Endothelial cell of umbilical vein (primary cell): ENCODE measurements around the gene SLC51B. TPM values are rescaled to one million over a fixed set of nuclear protein-coding genes. Genes with fewer than 3 reads are reported as not detected.

ENCODE experiments used
- BruUV-seq: library from RNA; stranded (reverse); fragments of 400-500 nt; replicated peaks from 2 replicates; lab custom pipeline; 2021; lab: Mats Ljungman, UMichigan
- CTCF ChIA-PET: fragments of 300-600, 350-600 bp; sonication (Branson Sonifier 250); formaldehyde crosslinking; loops from one replicate; lab custom pipeline; 2021; ENCODE audit warnings: antibody characterized with exemption, inconsistent platforms; lab: Charles Lee
- POLR2A ChIA-PET: fragments of 300-600, 350-600 bp; sonication (Branson Sonifier 250); formaldehyde crosslinking; loops from one replicate; lab custom pipeline; 2021; ENCODE audit warnings: antibody characterized with exemption, inconsistent platforms; lab: Charles Lee
- DNase-seq: peaks from one replicate; pipeline ENCODE4 v3.0.0-alpha.2; 2011; ENCODE audit warnings: low read depth, low spot score
- FAIRE-seq: peaks from 2 replicates; lab custom pipeline; 2011; peaks lifted over from hg19 to GRCh38; lab: Jason Lieb, UNC
- H2AFZ ChIP-seq: 2 replicates; pipeline ENCODE4 v1.6.0; 2012; ENCODE audit warnings: low read depth, low read length, control low read depth, inconsistent platforms
- H3K27ac ChIP-seq: 2 replicates; pipeline ENCODE4 v1.5.1; 2011; ENCODE audit warnings: low read depth, mild to moderate bottlenecking, control low read depth, low read length, moderate library complexity; ENCODE audit not compliant: insufficient read depth
- H3K27me3 ChIP-seq, 2 experiments: 2 replicates each; pipeline versions ENCODE4 v1.6.0 to v1.6.1; 2011; ENCODE audit warnings: low read length in 2 of 2, mixed read lengths in 1 of 2; ENCODE audit not compliant: control insufficient read depth in 2 of 2, insufficient read depth in 2 of 2
- H3K36me3 ChIP-seq, 2 experiments: 2 replicates in 1 of 2; 3 replicates in 1 of 2; pipeline ENCODE4 v1.5.1; 2011; ENCODE audit warnings: low read length in 2 of 2, mild to moderate bottlenecking in 1 of 2, moderate library complexity in 1 of 2; ENCODE audit not compliant: control insufficient read depth in 2 of 2, insufficient read depth in 2 of 2; ENCODE audit errors: extremely low read depth in 1 of 2
- H3K4me1 ChIP-seq: 3 replicates; pipeline ENCODE4 v1.5.1; 2011; ENCODE audit warnings: mild to moderate bottlenecking, low read length; ENCODE audit not compliant: control insufficient read depth, insufficient read depth; ENCODE audit errors: extremely low read depth
- H3K4me2 ChIP-seq: 2 replicates; pipeline ENCODE4 v1.6.1; 2011; ENCODE audit warnings: low read length, control low read depth, mixed read lengths; ENCODE audit not compliant: insufficient read depth
- H3K4me3 ChIP-seq, 3 experiments: fragments of 200-600 bp in 1 of 3; sonication (generic), shearing (Covaris generic) in 1 of 3; replicated peaks in 1 of 3; 2 replicates each; pipeline ENCODE4 v1.5.1; 2011 to 2016; ENCODE audit warnings: control low read depth in 3 of 3, low read length in 3 of 3, mild to moderate bottlenecking in 2 of 3, inconsistent platforms in 1 of 3, low read depth in 1 of 3, moderate library complexity in 1 of 3; ENCODE audit not compliant: insufficient read depth in 1 of 3
- H3K79me2 ChIP-seq: 2 replicates; pipeline ENCODE4 v1.6.0; 2012; ENCODE audit warnings: low read length, inconsistent platforms; ENCODE audit not compliant: control insufficient read depth, insufficient read depth
- H3K9ac ChIP-seq: replicated peaks from 2 replicates; pipeline ENCODE3; 2011; ENCODE audit warnings: low read length, control low read depth; ENCODE audit not compliant: insufficient read depth; ENCODE audit errors: extremely low read depth
- H3K9me1 ChIP-seq: replicated peaks from 3 replicates; pipeline ENCODE4 v1.6.0; 2011; ENCODE audit warnings: mild to moderate bottlenecking, low read length; ENCODE audit not compliant: control insufficient read depth, insufficient read depth; ENCODE audit errors: extremely low read depth
- H3K9me3 ChIP-seq: replicated peaks from 2 replicates; pipeline ENCODE4 v1.5.1; 2012; ENCODE audit warnings: low read length, inconsistent platforms; ENCODE audit not compliant: control insufficient read depth, insufficient read depth
- H4K20me1 ChIP-seq: replicated peaks from 2 replicates; pipeline ENCODE3; 2011; ENCODE audit warnings: mild to moderate bottlenecking, low read length; ENCODE audit not compliant: control insufficient read depth, insufficient read depth; ENCODE audit errors: extremely low read depth
- CTCF ChIP-seq, 2 donors: IDR thresholded peaks; 1 replicate in 1 of 2; 2 replicates in 1 of 2; pipeline ENCODE4 v1.5.1; 2011; ENCODE audit warnings: low read length in 2 of 2, mild to moderate bottlenecking in 2 of 2, moderate library complexity in 2 of 2, control low read depth in 1 of 2, inconsistent platforms in 1 of 2, low read depth in 1 of 2; ENCODE audit not compliant: insufficient read depth in 1 of 2; ENCODE audit errors: extremely low read depth in 1 of 2
- GATA2 ChIP-seq: IDR thresholded peaks from 2 replicates; pipeline ENCODE4 v1.7.0; 2011; ENCODE audit warnings: low read depth, mild to moderate bottlenecking, moderate library complexity, mixed read lengths, low read length; ENCODE audit not compliant: insufficient read length, insufficient read depth
- MAX ChIP-seq: IDR thresholded peaks from 2 replicates; pipeline ENCODE4 v1.6.1; 2011; ENCODE audit not compliant: insufficient read depth, insufficient read length
- POLR2A ChIP-seq: IDR thresholded peaks from 2 replicates; pipeline ENCODE4 v1.6.1; 2012; ENCODE audit warnings: low read depth, mild to moderate bottlenecking, control low read depth, low read length
- dilution Hi-C: fragments of 300-500 bp; cut with MboI; formaldehyde crosslinking; loops from one replicate; pipeline ENCODE4 v1.15.0; 2019; ENCODE audit warnings: low sequenced_read_pairs; ENCODE audit not compliant: extremely low pct_ligation_motif_present
- intact Hi-C: fragments of 100-400 bp; cut with micrococcal nuclease; formaldehyde crosslinking; loops from one replicate; pipeline ENCODE4 v1.10.0; 2022
- polyA plus RNA-seq, 4 experiments: library from polyadenylated mRNA; depleted of rRNA in 3 of 4; stranded (reverse) in 3 of 4; unstranded in 1 of 4; fragments of >200 nt; gene quantifications; 2 replicates each; pipeline versions ENCODE4 v1.2.1 to v1.2.3, GENCODE V29; 2011 to 2012; ENCODE audit warnings: missing spikeins in 1 of 4
- total RNA-seq: library from RNA; stranded (reverse); gene quantifications from 2 replicates; pipeline ENCODE4 v1.2.3, GENCODE V29; 2021

The SLC51B gene
- total and polyA plus RNA-seq, 2 donors (not counting 3 experiments of a cell fraction or from before 2014, with no cell fraction given) = not detected

- DNase-seq (no peak), FAIRE-seq (no peak)
- no peaks in the 10 kb centered on the region for H3K27me3 ChIP-seq
- no peaks in the 10 kb centered on the region for H3K36me3 ChIP-seq
- no peak overlapping the region for H3K4me3 ChIP-seq
- ChIA-PET CTCF (interaction anchor here (0.7 to 7.2 kb wide), 7 partner anchors 9 to 52 kb away, joined by 3 to 89 read pairs (median 5); partner anchors contain the start of gene KBTBD13), POLR2A (no interaction called here)
- H2AFZ ChIP-seq = no peak overlapping the region
- intact Hi-C loops (no loop called here), dilution Hi-C loops (no loop called here)
- H3K9ac ChIP-seq = no peak overlapping the region
- no peak overlapping the region for H3K27ac ChIP-seq
- TF ChIP-seq POLR2A = no peak
- H3K4me2 ChIP-seq = no peak overlapping the region
- H3K4me1 ChIP-seq = peaks cover 11% of the 10 kb centered on the region
- no peaks in the 10 kb centered on the region for H3K79me2 ChIP-seq
- H3K9me3 ChIP-seq = no peaks in the 10 kb centered on the region
- no TSS peak for BruUV-seq
- H3K9me1 ChIP-seq = no peaks in the 10 kb centered on the region
- H4K20me1 ChIP-seq = no peaks in the 10 kb centered on the region
Observed at GRCh38 chr15:65051266-65051665, 6.1 kb downstream of the SLC51B start.

GRCh38 chr15:65052956-65053355 lies 7.8 kb downstream of the SLC51B start:
- ChIA-PET POLR2A (no interaction called here), CTCF (interaction anchor here (0.8 to 7.2 kb wide), 10 partner anchors 9 to 245 kb away, joined by 3 to 89 read pairs (median 5); partner anchors contain the start of gene KBTBD13)
- FAIRE-seq = no peak
- Histone ChIP-seq H3K36me3 (no peaks in the 10 kb centered on the region), H3K9me3 (no peaks in the 10 kb centered on the region), H3K27ac (no peak overlapping the region), H3K27me3 (no peaks in the 10 kb centered on the region), H3K9me1 (no peaks in the 10 kb centered on the region), H3K4me2 (no peak overlapping the region), H3K4me3 (no peak overlapping the region), H3K4me1 (peaks cover 11% of the 10 kb centered on the region), H2AFZ (no peak overlapping the region), H3K79me2 (no peaks in the 10 kb centered on the region), H3K9ac (no peak overlapping the region), H4K20me1 (no peaks in the 10 kb centered on the region)
- TF ChIP-seq CTCF (IDR thresholded peaks at IDR 0.05; ENCODE audit: extremely low read depth in 1 of 2, insufficient read depth in 1 of 2, low read depth in 1 of 2, low read length in 2 of 2) = no peak
- no peak for TF ChIP-seq MAX
- TF ChIP-seq GATA2 = no peak
- intact Hi-C loops = no loop called here
- dilution Hi-C loops = no loop called here
- BruUV-seq = no TSS peak
- no peak for DNase-seq
